ENCODE measurements around the gene POPDC3.

DNA sequence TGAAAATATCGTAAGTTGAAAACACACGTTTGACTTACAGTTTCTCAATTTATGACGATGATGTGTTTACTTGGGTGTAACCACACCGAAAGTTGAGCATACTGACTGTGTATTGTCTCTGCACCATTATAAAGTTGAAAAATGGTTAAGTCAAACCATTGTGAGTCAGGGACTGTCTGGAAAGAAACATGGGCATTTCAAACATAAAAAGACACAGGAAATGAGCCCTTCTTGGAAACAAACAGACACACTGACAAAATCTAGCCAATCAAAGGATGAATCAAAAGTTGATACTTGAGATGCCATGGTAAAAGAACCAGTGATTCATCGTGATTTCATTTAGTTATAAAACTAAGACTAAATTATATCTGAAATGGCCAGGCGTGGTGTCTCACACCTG is 5.3 kb downstream of the POPDC3 start:
- TF ChIP-seq, protein P1, sequence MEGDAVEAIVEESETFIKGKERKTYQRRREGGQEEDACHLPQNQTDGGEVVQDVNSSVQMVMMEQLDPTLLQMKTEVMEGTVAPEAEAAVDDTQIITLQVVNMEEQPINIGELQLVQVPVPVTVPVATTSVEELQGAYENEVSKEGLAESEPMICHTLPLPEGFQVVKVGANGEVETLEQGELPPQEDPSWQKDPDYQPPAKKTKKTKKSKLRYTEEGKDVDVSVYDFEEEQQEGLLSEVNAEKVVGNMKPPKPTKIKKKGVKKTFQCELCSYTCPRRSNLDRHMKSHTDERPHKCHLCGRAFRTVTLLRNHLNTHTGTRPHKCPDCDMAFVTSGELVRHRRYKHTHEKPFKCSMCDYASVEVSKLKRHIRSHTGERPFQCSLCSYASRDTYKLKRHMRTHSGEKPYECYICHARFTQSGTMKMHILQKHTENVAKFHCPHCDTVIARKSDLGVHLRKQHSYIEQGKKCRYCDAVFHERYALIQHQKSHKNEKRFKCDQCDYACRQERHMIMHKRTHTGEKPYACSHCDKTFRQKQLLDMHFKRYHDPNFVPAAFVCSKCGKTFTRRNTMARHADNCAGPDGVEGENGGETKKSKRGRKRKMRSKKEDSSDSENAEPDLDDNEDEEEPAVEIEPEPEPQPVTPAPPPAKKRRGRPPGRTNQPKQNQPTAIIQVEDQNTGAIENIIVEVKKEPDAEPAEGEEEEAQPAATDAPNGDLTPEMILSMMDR (IDR thresholded peaks at IDR 0.05; ENCODE audit: poor library complexity), result no peak
- TF ChIP-seq EZH2phosphoT487 (IDR thresholded peaks at IDR 0.05; ENCODE audit: low read depth, severe bottlenecking, unreplicated experiment), result no peak
- TF ChIP-seq EZH2 (IDR thresholded peaks at IDR 0.05; ENCODE audit: borderline replicate concordance), result no peak
